Stimulated activated CD8-positive, alpha-beta memory T cell treated with anti-CD3 and anti-CD28 coated beads, Interleukin-12 subunit alpha, Interleukin-12 subunit beta, amount 100 ng/mL, for 1 hour (primary cell): ENCODE data around the gene RBL1.
"Not testable (repeated sequence)": the region's sequence is repeated elsewhere in the genome, so short reads cannot be mapped to it uniquely, and the experiment has no call there.

Experiments
- DNase-seq: peaks from one replicate; pipeline ENCODE4 v3.0.0-alpha.2; 2020; ENCODE audit warnings: low read depth

RBL1 gene

GRCh38 chr20:36997121-36997520 lies 98.7 kb downstream of the RBL1 start:
- DNase-seq, result no peak

DNA sequence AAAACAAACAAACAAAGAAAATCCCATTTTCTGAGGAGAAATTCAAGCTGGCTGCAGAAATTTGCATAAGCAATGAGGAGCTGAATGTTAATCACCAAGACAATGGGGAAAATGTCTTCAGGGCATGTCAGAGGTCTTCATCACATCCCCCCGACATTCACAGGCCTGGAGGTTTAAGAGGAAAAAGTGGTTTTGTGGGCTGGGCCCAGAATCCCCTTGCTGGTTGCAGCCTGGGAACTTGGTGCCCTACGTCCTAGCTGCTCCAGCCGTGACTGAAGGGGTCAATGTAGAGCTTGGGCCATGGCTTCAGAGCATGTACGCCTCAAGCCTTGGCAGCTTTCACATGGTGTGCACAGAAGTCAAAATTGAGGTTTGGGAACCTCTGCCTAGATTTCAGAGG lies 101.6 kb downstream of the RBL1 start:
- not testable (repeated sequence) for DNase-seq

DNA sequence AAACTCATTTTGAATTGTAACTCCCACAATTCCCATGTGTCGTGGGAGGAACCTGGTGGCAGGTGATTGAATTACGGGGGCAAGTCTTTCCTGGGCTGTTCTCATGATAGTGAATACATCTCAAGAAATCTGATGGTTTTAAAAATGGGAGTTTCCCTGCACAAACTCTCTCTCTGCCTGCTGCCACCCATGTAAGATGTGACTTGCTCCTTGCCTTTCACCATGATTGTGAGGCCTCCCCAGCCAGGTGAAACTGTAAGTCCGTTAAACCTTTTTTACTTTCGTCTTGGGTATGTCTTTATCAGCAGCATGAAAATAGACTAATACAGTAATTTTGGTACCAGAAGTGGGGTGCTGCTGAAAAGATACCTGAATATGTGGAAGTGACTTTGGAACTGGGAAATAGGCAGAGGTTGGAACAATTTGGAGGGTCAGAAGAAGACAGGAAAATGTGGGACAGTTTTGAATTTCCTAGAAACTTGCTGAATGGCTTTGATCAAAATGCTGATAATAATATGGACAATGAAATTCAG lies 102.9 kb downstream of the RBL1 start:
- DNase-seq, result no peak

GRCh38 chr20:36991703-36992102 lies 104.1 kb downstream of the RBL1 start:
- no peak for DNase-seq

- no peak for DNase-seq
Observed at GRCh38 chr20:36989797-36990196, 106.0 kb downstream of the RBL1 start.

GRCh38 chr20:36988494-36988966 lies 107.3 kb downstream of the RBL1 start:
- DNase-seq, result no peak

DNA sequence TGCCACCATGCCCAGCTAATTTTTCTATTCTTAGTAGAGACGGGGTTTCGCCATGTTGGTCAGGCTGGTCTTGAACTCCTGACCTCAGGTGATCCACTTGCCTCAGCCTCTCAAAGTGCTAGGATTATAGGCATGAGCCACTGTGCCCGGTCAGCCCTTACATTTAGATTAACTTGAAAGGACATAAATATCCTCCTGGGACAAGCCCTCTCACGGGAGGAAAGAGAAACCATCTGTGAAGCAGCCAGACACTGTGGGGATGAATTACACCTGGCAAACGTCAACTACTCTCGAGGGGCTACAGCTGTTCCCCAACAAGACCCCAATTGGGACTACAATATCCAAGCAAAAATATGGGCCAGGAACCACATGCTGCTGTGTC lies 111.5 kb downstream of the RBL1 start:
- DNase-seq, result no peak

- DNase-seq, result peak; percentile 33
Observed at GRCh38 chr20:36975099-36975818, 120.5 kb downstream of the RBL1 start.

DNA sequence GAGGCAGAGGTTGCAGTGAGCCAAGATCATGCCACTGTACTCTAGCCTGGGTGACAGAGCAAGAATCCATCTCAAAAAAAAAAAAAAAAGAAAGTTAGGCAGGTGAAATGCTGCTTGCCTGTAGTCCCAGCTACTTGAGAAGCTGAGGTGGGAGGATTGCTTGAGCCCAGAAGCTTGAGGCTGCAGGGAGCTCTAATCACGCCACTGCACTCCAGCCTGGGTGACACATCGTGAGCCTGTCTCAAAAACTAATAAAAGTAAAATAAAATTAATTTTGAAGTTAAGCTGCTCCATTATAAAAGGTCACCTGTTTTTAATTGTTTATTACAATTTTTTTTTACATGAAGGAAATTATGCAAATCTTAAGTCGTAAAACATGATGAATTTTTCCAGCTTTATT lies 121.1 kb downstream of the RBL1 start:
- DNase-seq, result no peak

DNA sequence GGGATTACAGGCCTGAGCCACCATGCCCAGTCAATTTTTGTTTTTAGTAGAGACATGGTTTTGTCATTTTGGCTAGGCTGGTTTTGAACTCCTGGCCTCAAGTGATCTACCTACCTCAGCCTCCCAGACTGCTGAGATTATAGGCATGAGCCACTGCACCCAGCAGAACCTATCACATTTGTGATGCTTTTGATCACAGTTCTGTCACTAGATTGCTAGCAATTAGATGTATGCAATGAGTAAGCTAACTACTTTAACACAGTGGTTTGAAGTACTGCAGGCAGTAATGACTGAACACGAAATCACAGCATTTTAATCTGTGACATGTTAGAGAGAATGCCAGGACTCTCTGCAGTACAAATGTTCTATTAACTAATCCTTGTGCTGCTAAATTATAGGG lies 124.7 kb downstream of the RBL1 start:
- no peak for DNase-seq

DNA sequence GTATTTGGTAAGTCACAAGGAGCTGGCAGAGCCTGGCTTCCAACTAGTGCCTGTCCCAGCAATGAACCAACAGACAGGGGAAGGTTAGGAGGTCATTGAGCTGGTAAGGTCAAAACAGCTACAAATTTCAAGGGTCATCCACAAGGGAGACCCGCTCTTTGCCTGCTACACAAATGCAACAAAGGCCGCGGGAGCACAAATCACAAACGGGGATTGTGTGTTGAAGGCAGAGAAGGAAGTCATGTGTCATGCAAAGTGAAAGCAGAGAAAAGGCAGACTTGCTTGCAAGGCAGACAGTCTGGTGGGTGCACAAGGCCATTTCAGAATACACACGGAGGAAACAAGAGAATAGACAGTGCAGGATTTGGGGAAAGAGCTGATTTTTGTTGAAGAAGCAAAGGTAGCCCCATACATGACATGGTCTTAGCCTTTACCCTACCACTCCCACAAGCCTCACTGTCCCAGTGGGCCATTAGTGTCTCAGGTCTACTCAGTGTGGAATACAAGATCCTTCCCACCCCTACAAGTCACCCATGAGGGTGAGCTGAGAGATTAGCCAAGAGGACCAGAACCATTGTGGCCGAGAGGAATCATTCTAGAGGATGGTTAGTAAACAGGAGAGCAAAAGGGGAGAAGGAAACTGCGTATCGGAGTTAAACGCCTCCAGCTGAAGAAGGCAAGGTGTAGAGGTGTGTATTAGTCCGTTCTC lies 126.2 kb downstream of the RBL1 start:
- no peak for DNase-seq

DNA sequence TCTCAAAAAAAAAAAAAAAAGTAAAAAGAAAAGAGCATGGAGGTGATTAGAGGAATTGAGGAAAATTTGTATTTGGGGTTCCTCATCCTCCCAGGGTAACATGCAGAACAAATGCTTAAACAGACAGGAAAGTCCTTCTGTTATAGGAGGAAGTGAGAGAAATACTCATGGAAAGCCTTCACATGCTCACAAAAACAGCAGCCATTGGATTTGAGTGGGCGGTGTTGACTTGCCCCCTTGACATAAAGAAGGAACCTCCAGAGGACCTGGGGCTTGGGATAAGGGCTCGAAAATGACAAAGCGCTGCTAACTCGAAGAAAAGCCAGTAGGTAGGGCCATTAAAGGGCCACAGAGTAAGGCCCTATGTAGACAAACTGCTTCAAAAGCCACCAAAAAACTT lies 126.7 kb downstream of the RBL1 start:
- no peak for DNase-seq

GRCh38 chr20:36967636-36968035 lies 128.2 kb downstream of the RBL1 start:
- DNase-seq, result no peak

DNA sequence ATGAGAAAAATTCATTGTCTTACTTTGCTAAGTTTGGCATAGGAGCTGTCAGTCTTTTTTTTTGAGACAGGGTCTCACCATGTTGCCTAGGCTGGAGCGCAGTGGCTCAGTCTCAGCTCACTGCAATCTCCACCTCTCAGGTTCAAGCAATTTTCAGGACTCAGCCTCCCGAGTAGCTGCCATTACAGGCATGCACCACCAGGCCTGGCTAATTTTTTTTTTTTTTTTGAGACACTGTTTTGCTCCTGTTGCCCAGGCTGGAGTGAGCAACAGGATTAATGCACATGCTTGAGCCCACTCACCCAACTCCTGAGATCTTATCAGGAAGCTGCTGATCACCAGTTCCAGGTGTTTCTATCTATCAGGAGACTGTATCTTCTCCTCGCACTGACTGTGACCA lies 128.8 kb downstream of the RBL1 start:
- DNase-seq, result not testable (repeated sequence)

- not testable (repeated sequence) for DNase-seq
Observed at GRCh38 chr20:36962354-36962941, 133.3 kb downstream of the RBL1 start.

DNA sequence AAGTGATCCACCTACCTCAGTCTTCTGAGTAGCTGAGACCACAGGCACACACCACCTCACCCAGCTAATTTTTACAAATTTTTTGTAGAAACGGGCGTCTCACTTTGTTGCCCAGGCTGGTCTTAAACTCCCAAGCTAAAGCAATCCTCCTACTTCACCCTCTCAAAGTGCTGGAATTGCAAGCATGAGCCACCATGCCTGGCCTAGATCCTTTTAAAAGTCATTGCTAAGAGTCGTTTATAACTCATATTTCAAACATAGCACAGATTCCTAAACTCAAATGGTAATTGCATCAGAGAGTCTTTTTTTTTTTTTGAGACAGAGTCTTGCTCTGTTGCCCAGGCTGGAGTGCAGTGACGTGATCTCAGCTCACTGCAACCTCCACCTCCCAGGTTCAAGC lies 136.6 kb downstream of the RBL1 start:
- DNase-seq, result no peak

DNA sequence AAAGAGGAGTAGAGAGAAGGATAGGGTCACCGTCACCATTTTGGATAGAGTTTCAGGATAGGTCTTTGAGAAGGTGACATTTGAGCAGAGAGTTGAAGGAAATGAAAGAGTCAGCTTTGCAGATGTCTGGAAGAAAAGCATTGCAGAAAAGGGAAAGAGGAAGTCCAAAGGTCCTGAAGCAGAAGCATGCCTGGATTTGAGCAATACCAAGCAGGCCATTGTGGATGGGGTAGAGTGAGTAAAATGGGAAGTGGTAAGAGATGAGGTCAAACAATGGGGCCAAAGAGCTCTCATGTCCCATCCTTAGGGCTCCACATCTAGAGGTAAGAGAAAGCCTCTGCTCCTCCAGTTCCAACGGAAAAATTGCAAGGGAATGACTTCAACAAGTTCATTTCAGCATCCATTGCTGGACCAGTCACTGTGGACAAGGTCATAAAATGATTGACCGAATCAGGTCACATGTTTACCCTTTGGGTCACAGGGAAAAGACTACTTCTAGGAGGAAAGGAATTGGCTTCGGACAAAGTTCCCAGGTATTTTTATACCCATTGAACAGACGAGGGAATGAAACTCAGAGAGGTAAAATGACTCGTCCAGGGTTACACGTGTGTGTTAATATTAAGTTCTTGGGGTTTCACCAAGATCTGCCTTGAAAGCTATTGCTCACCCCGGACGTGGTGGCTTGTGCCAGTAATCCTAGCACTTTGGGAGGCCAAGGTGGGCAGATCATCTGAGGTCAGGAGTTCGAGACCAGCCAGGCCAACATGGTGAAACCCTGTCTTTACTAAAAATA lies 137.7 kb downstream of the RBL1 start:
- DNase-seq, result no peak

- DNase-seq, result no peak
Observed at GRCh38 chr20:36956674-36957073, 139.1 kb downstream of the RBL1 start.

- no peak for DNase-seq
Observed at GRCh38 chr20:36956016-36956415, 139.8 kb downstream of the RBL1 start.

- no peak for DNase-seq
Observed at GRCh38 chr20:36951979-36952738, 143.6 kb downstream of the RBL1 start.

- peak; percentile 73 for DNase-seq
Observed at GRCh38 chr20:36951198-36951978, 144.4 kb downstream of the RBL1 start, which contains the start of gene SAMHD1. SAMHD1 (minus strand) TSS chr20:36951708; CDS start chr20:36951643, 65 bp downstream.
